Measurements from ENCODE around the gene KLRC1.
"Not testable (repeated sequence)": the region's sequence is repeated elsewhere in the genome, so short reads cannot be mapped to it uniquely, and the experiment has no call there.

KLRC1 gene

GRCh38 chr12:10404798-10405197 is 48.4 kb downstream of the KLRC1 start:
- TF ChIP-seq CTCF (IDR thresholded peaks at IDR 0.05; ENCODE audit: low read length, missing control alignments) = no peak
- no peak overlapping the region for H3K4me3 ChIP-seq (replicated peaks; ENCODE audit: low read depth, low read length)
- DNase-seq (ENCODE audit: low read depth) = no peak

GRCh38 chr12:10400829-10401228 is 52.3 kb downstream of the KLRC1 start:
- no peak overlapping the region for H3K4me3 ChIP-seq (replicated peaks; ENCODE audit: low read depth, low read length)
- no peak for TF ChIP-seq CTCF (IDR thresholded peaks at IDR 0.05; ENCODE audit: low read length, missing control alignments)
- no peak for DNase-seq (ENCODE audit: low read depth)

- DNase-seq (ENCODE audit: low read depth) = no peak
- no peak overlapping the region for H3K4me3 ChIP-seq (replicated peaks; ENCODE audit: low read depth, low read length)
- TF ChIP-seq CTCF (IDR thresholded peaks at IDR 0.05; ENCODE audit: low read length, missing control alignments) = no peak
These were observed 55.0 kb downstream of the KLRC1 start for GRCh38 chr12:10398168-10398567.

- no peak for TF ChIP-seq CTCF (IDR thresholded peaks at IDR 0.05; ENCODE audit: low read length, missing control alignments)
- H3K4me3 ChIP-seq (replicated peaks; ENCODE audit: low read depth, low read length) = no peak overlapping the region
- no peak for DNase-seq (ENCODE audit: low read depth)
These were observed 55.9 kb downstream of the KLRC1 start for GRCh38 chr12:10397296-10397695.

GRCh38 chr12:10396176-10396575 is 57.0 kb downstream of the KLRC1 start:
- H3K4me3 ChIP-seq (replicated peaks; ENCODE audit: low read depth, low read length); DNase-seq (ENCODE audit: low read depth): not testable (repeated sequence)
